BE2C (cell line): ENCODE results near the gene CARD8.
A peak's percentile ranks its signal among the peaks of the same experiment; 100 is the strongest.

Source experiments
- DNase-seq: peaks from one replicate; pipeline ENCODE4 v3.0.0-alpha.2; 2020
- H3K27me3 ChIP-seq: fragments of 250-450 bp; sonication (Bioruptor Pico); 2 replicates; pipeline ENCODE4 v1.5.1; 2020; ENCODE audit warnings: mild to moderate bottlenecking
- H3K36me3 ChIP-seq: fragments of 250-450 bp; sonication (Bioruptor Pico); 2 replicates; pipeline ENCODE4 v1.5.1; 2020; ENCODE audit warnings: mild to moderate bottlenecking
- H3K4me1 ChIP-seq: fragments of 250-450 bp; sonication (Bioruptor Pico); 2 replicates; pipeline ENCODE4 v1.5.1; 2020
- H3K4me3 ChIP-seq: 2 replicates; pipeline ENCODE4 v1.5.1; 2011; ENCODE audit warnings: low read depth, low read length
- H3K9me3 ChIP-seq: fragments of 250-450 bp; sonication (Bioruptor Pico); 2 replicates; pipeline ENCODE4 v1.5.1; 2020
- CTCF ChIP-seq: IDR thresholded peaks from 2 replicates; pipeline ENCODE4 v1.5.1; 2012; ENCODE audit warnings: mild to moderate bottlenecking, low read depth, low read length

Gene CARD8

GRCh38 chr19:48206397-48207093 is 49.2 kb downstream of the CARD8 start:
- Histone ChIP-seq H3K27me3 (no peaks in the 10 kb centered on the region; the same call in 1 of the 2 replicates), H3K9me3 (no peaks in the 10 kb centered on the region), H3K4me3 (no peak overlapping the region), H3K4me1 (no peaks in the 10 kb centered on the region), H3K36me3 (no peaks in the 10 kb centered on the region)
- no peak for DNase-seq
- TF ChIP-seq CTCF = no peak

- Histone ChIP-seq H3K4me3 (peak overlapping the region; percentile 92), H3K4me1 (no peaks in the 10 kb centered on the region), H3K36me3 (no peaks in the 10 kb centered on the region), H3K9me3 (no peaks in the 10 kb centered on the region), H3K27me3 (no peaks in the 10 kb centered on the region)
- TF ChIP-seq CTCF = no peak
- DNase-seq = peak; percentile 98
Observed at GRCh38 chr19:48203794-48204628, 51.7 kb downstream of the CARD8 start.

DNA sequence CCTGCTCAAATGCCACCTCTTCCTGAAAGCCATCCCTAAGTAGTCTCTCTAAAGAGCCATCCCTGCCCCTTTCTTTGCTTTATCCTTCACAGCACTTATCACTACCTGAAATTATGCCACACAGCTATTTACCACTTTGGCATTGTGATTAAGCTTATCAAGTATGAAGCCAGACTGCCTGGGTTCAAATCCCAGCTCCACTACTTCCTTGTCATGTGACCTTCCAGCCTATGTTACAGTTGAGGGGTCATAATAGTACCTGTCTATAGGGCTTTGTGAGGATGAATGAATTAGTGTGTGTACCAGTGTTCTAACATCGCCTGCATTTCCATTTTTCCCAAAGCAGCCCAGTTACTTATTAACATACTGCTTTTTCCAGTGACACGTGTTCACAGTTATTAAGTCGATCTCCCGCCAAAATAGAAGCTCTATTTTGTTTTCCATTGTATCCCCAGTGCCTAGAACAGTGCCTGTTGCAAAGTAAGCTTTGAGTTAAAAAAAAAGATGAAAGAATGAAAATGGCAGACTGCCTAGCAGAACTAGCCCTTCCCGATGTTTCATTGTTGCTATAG is 52.4 kb downstream of the CARD8 start:
- Histone ChIP-seq H3K9me3 (no peaks in the 10 kb centered on the region), H3K36me3 (no peaks in the 10 kb centered on the region), H3K27me3 (no peaks in the 10 kb centered on the region), H3K4me1 (no peaks in the 10 kb centered on the region), H3K4me3 (peak overlapping the region; percentile 92)
- DNase-seq = no peak
- TF ChIP-seq CTCF = no peak

- no peaks in the 10 kb centered on the region for H3K9me3 ChIP-seq
- no peak for DNase-seq
- no peak overlapping the region for H3K4me3 ChIP-seq
- H3K27me3 ChIP-seq = no peaks in the 10 kb centered on the region
- no peak for TF ChIP-seq CTCF
- H3K36me3 ChIP-seq = no peaks in the 10 kb centered on the region
- H3K4me1 ChIP-seq = no peaks in the 10 kb centered on the region
Observed at GRCh38 chr19:48196933-48197665, 58.6 kb downstream of the CARD8 start.

- Histone ChIP-seq H3K4me3 (no peak overlapping the region), H3K27me3 (no peaks in the 10 kb centered on the region), H3K36me3 (peaks cover 5% of the 10 kb centered on the region), H3K4me1 (no peaks in the 10 kb centered on the region), H3K9me3 (no peaks in the 10 kb centered on the region)
- TF ChIP-seq CTCF = no peak
- no peak for DNase-seq
Observed at GRCh38 chr19:48196321-48196763, 59.4 kb downstream of the CARD8 start.
